Keratinocyte (primary cell): ENCODE data around the gene FBXO30. TPM values are rescaled to one million over a fixed set of nuclear protein-coding genes. Genes with fewer than 3 reads are reported as not detected.

ENCODE experiments used
- DNase-seq: peaks from one replicate; pipeline ENCODE4 v3.0.0-alpha.2; 2011; ENCODE audit warnings: low read depth, missing footprints, low spot score
- FAIRE-seq: peaks from 2 replicates; lab custom pipeline; 2011; peaks lifted over from hg19 to GRCh38; lab: Jason Lieb, UNC
- H2AFZ ChIP-seq: 2 replicates; pipeline ENCODE4 v1.6.0; 2012; ENCODE audit warnings: low read length, control low read depth, inconsistent platforms; ENCODE audit not compliant: control insufficient read depth
- H3K27ac ChIP-seq: 2 replicates; pipeline ENCODE4 v1.5.1; 2011; ENCODE audit warnings: low read length; ENCODE audit not compliant: control insufficient read depth, insufficient read depth
- H3K27me3 ChIP-seq: 3 replicates; pipeline ENCODE4 v1.6.0; 2011; ENCODE audit warnings: low read length; ENCODE audit not compliant: control insufficient read depth, insufficient read depth; ENCODE audit errors: extremely low read depth
- H3K36me3 ChIP-seq, 2 experiments: 2 replicates in 1 of 2; 3 replicates in 1 of 2; pipeline ENCODE4 v1.5.1; 2011; ENCODE audit warnings: low read length in 2 of 2, mild to moderate bottlenecking in 1 of 2; ENCODE audit not compliant: control insufficient read depth in 2 of 2, insufficient read depth in 2 of 2; ENCODE audit errors: extremely low read depth in 1 of 2
- H3K4me1 ChIP-seq: 3 replicates; pipeline ENCODE4 v1.5.1; 2011; ENCODE audit warnings: low read length; ENCODE audit not compliant: control insufficient read depth, insufficient read depth; ENCODE audit errors: extremely low read depth
- H3K4me2 ChIP-seq: 3 replicates; pipeline ENCODE4 v1.6.0; 2011; ENCODE audit warnings: low read depth, low read length; ENCODE audit not compliant: control insufficient read depth, insufficient read depth; ENCODE audit errors: extremely low read depth
- H3K4me3 ChIP-seq, 3 experiments: fragments of 200-600 bp in 1 of 3; sonication (generic) in 1 of 3; 2 replicates in 2 of 3; 3 replicates in 1 of 3; pipeline ENCODE4 v1.5.1; 2011 to 2016; ENCODE audit warnings: low read length in 3 of 3, mild to moderate bottlenecking in 3 of 3, control low read depth in 2 of 3, inconsistent platforms in 1 of 3, low read depth in 1 of 3, mixed read lengths in 1 of 3, mixed run types in 1 of 3, moderate library complexity in 1 of 3; ENCODE audit not compliant: control insufficient read depth in 2 of 3, insufficient read depth in 2 of 3; ENCODE audit errors: extremely low read depth in 1 of 3
- H3K79me2 ChIP-seq: 2 replicates; pipeline ENCODE4 v1.6.0; 2012; ENCODE audit warnings: low read length; ENCODE audit not compliant: control insufficient read depth, insufficient read depth
- H3K9ac ChIP-seq: 3 replicates; pipeline ENCODE4 v1.6.0; 2011; ENCODE audit warnings: low read length; ENCODE audit not compliant: control insufficient read depth, insufficient read depth; ENCODE audit errors: extremely low read depth
- H3K9me1 ChIP-seq: 3 replicates; pipeline ENCODE4 v1.6.0; 2011; ENCODE audit warnings: low read length; ENCODE audit not compliant: control insufficient read depth, insufficient read depth; ENCODE audit errors: extremely low read depth
- H3K9me3 ChIP-seq: 2 replicates; pipeline ENCODE4 v1.5.1; 2012; ENCODE audit warnings: low read depth, low read length; ENCODE audit not compliant: control insufficient read depth
- H4K20me1 ChIP-seq: 3 replicates; pipeline ENCODE4 v1.6.0; 2011; ENCODE audit warnings: low read length; ENCODE audit not compliant: control insufficient read depth, insufficient read depth; ENCODE audit errors: extremely low read depth
- CTCF ChIP-seq, 3 experiments: IDR thresholded peaks in 1 of 3; conservative IDR thresholded peaks in 1 of 3; optimal IDR thresholded peaks in 1 of 3; 2 replicates in 2 of 3; 3 replicates in 1 of 3; pipeline versions ENCODE3 to v1.5.1; 2011; ENCODE audit warnings: low read length in 3 of 3, mild to moderate bottlenecking in 3 of 3, moderate library complexity in 2 of 3, control low read depth in 1 of 3, inconsistent platforms in 1 of 3; ENCODE audit not compliant: insufficient read depth in 2 of 3; ENCODE audit errors: extremely low read depth in 1 of 3
- EZH2 ChIP-seq: IDR thresholded peaks from one replicate; pipeline ENCODE4 v1.6.1; 2012; ENCODE audit warnings: inconsistent platforms, mild to moderate bottlenecking, low read length, moderate library complexity
- dilution Hi-C: fragments of 300-500 bp; cut with MboI; formaldehyde crosslinking; loops from one replicate; pipeline ENCODE4 v1.7.0; 2020; ENCODE audit warnings: low sequenced_read_pairs; ENCODE audit not compliant: extremely low pct_ligation_motif_present
- polyA plus RNA-seq, 5 experiments: library from polyadenylated mRNA; depleted of rRNA in 3 of 5; stranded (reverse) in 3 of 5; stranded (forward) in 1 of 5; unstranded in 1 of 5; fragments of >200 nt; gene quantifications; 1 replicate in 1 of 5; 2 replicates in 3 of 5; 3 replicates in 1 of 5; pipeline versions ENCODE4 v1.2.1 to v1.2.3, GENCODE V29; 2011 to 2012; ENCODE audit warnings: missing spikeins in 2 of 5, low read depth in 1 of 5, low replicate concordance in 1 of 5

FBXO30 gene
- polyA plus RNA-seq, 1 donor (not counting 4 experiments of a cell fraction or from before 2014, with no cell fraction given), result 6.4 TPM

DNA sequence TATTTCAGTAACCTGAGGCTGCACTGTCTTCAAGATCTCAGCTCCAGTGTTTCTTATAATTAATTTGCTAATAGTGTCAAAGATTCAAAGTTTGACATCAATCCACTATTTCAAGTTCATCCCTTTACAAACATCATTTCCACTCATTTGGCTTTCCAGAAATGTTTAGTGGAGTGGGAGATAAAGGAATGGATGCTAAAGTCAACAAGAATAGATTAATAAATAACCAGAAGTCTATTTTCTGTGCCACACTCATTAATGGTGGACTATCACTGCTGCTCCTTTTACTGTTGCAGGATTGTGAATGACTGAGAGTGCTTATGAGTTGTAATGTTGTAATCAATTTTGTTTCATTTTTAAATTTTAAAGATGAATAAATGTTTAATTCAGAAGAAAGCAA is 50.9 kb downstream of the FBXO30 start:
- H3K4me2 ChIP-seq, result no peak overlapping the region
- no peaks in the 10 kb centered on the region for H4K20me1 ChIP-seq
- H3K9ac ChIP-seq, result no peak overlapping the region
- H3K36me3 ChIP-seq, result no peaks in the 10 kb centered on the region
- TF ChIP-seq CTCF (optimal IDR thresholded peaks at IDR 0.05 in 1 of 3, IDR thresholded peaks at IDR 0.05 in 1 of 3, conservative IDR thresholded peaks at IDR 0.05 in 1 of 3; ENCODE audit: extremely low read depth in 1 of 3, insufficient read depth in 2 of 3, low read length in 3 of 3) (no peak), EZH2 (no peak)
- no peak for DNase-seq
- H3K9me3 ChIP-seq, result no peaks in the 10 kb centered on the region
- H3K4me3 ChIP-seq, result no peak overlapping the region
- H3K4me1 ChIP-seq, result no peaks in the 10 kb centered on the region
- H3K79me2 ChIP-seq, result no peaks in the 10 kb centered on the region
- dilution Hi-C loops, result no loop called here
- no peak for FAIRE-seq
- no peaks in the 10 kb centered on the region for H3K27me3 ChIP-seq
- no peak overlapping the region for H3K27ac ChIP-seq
- no peak overlapping the region for H2AFZ ChIP-seq
- H3K9me1 ChIP-seq, result no peaks in the 10 kb centered on the region

GRCh38 chr6:145761584-145761983 is 53.0 kb downstream of the FBXO30 start:
- dilution Hi-C loops, result no loop called here
- Histone ChIP-seq H3K9ac (no peak overlapping the region), H3K27ac (no peak overlapping the region)

More at GRCh38 chr6:145761584-145761983, 53.0 kb downstream of the FBXO30 start:
- Histone ChIP-seq H3K79me2 (no peaks in the 10 kb centered on the region), H4K20me1 (no peaks in the 10 kb centered on the region), H3K36me3 (no peaks in the 10 kb centered on the region), H3K9me3 (no peaks in the 10 kb centered on the region), H2AFZ (no peak overlapping the region), H3K4me2 (no peak overlapping the region), H3K9me1 (no peaks in the 10 kb centered on the region), H3K4me3 (no peak overlapping the region), H3K27me3 (no peaks in the 10 kb centered on the region), H3K4me1 (peaks cover under 1% of the 10 kb centered on the region)
- FAIRE-seq (no peak), DNase-seq (no peak)
- TF ChIP-seq EZH2 (no peak), CTCF (optimal IDR thresholded peaks at IDR 0.05 in 1 of 3, IDR thresholded peaks at IDR 0.05 in 1 of 3, conservative IDR thresholded peaks at IDR 0.05 in 1 of 3; ENCODE audit: extremely low read depth in 1 of 3, insufficient read depth in 2 of 3, low read length in 3 of 3) (peak in 2 of 3 experiments; percentile 6 to 31)
